ENCODE measurements around the gene FBXL15. TPM values are rescaled to one million over a fixed set of nuclear protein-coding genes. Genes with fewer than 3 reads are reported as not detected.
A peak's percentile ranks its signal among the peaks of the same experiment; 100 is the strongest.

Gene FBXL15
- total and polyA plus RNA-seq, 9 of the 15 experiments (the other 6 are each of a cell fraction or from before 2014, with no cell fraction given): 0.08 to 25.9 (median 3.5) TPM

DNA sequence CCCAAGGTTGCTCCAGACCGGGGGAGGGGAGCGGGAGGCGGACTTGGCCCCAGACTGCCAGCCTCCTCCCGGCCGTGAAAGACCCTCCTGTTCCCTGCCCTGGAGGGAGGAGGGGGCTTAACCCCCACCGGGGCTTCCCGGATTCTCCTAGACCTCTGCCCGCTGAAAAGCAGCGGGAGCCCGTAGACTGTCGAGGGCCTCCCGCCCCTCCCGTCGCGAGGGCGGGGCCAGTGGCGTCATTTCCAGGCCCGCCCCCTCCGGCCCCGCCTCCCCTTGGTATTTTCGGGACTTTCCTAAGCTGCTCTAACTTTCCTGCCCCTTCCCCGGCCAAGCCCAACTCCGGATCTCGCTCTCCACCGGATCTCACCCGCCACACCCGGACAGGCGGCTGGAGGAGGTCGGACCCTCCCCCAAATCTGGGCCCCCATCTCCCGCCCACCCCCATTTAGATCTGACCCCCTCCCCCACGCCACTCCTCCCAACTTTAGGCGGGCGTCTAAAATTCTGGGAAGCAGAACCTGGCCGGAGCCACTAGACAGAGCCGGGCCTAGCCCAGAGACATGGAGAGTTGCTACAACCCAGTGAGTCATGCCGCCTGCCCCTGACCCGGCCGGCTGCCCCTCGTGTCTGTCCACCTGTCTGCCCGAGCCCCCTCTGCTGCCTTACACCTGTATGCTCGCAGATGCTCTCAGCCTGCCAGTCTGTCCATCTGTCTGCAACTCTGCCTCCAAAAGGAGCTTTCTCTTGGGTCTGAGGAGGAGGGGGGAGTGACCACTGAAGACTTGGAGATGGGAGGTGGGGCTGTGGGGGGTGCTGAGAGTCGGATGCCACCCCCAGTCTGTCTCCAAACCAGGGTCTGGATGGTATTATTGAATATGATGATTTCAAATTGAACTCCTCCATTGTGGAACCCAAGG lies 25.0 kb upstream of the FBXL15 start, which contains the start of gene NFKB2 (continued):
- no peak for TF ChIP-seq PCBP1 (IDR thresholded peaks at IDR 0.05; ENCODE audit: low read depth, low read length, poor library complexity, severe bottlenecking)
- peak; percentile 83 for TF ChIP-seq CREB1 (IDR thresholded peaks at IDR 0.05)
- peak; percentile 82 for TF ChIP-seq CREB1 (CRISPR knock-in tag; IDR thresholded peaks at IDR 0.05)
- peak; percentile 56 for TF ChIP-seq POLR2G (IDR thresholded peaks at IDR 0.05; ENCODE audit: low read depth, low read length)
- no peak for TF ChIP-seq NELFE (IDR thresholded peaks at IDR 0.05; ENCODE audit: insufficient read depth, insufficient read length)
- TF ChIP-seq, protein P1, sequence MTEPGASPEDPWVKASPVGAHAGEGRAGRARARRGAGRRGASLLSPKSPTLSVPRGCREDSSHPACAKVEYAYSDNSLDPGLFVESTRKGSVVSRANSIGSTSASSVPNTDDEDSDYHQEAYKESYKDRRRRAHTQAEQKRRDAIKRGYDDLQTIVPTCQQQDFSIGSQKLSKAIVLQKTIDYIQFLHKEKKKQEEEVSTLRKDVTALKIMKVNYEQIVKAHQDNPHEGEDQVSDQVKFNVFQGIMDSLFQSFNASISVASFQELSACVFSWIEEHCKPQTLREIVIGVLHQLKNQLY (CRISPR knock-in tag; conservative IDR thresholded peaks at IDR 0.05): no peak
- no peak for TF ChIP-seq KLF13 (tag; IDR thresholded peaks at IDR 0.05; ENCODE audit: borderline replicate concordance, low read depth)
- TF ChIP-seq YBX1 (IDR thresholded peaks at IDR 0.05): no peak
- peak; percentile 98 to 100 for TF ChIP-seq MAZ (CRISPR knock-in tag; conservative IDR thresholded peaks at IDR 0.05 in 1 of 2, IDR thresholded peaks at IDR 0.05 in 1 of 2)
- TF ChIP-seq, protein P2, sequence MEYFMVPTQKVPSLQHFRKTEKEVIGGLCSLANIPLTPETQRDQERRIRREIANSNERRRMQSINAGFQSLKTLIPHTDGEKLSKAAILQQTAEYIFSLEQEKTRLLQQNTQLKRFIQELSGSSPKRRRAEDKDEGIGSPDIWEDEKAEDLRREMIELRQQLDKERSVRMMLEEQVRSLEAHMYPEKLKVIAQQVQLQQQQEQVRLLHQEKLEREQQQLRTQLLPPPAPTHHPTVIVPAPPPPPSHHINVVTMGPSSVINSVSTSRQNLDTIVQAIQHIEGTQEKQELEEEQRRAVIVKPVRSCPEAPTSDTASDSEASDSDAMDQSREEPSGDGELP (CRISPR knock-in tag; IDR thresholded peaks at IDR 0.05; ENCODE audit: borderline replicate concordance): peak; percentile 39; the same call in 1 of the 2 replicates
- no peak for TF ChIP-seq DMBX1 (CRISPR knock-in tag; IDR thresholded peaks at IDR 0.05; ENCODE audit: borderline replicate concordance)
- peak; percentile 34 for TF ChIP-seq RBFOX2 (IDR thresholded peaks at IDR 0.05; ENCODE audit: low read depth, low read length)
- no peak for TF ChIP-seq TEAD4 (IDR thresholded peaks at IDR 0.05; ENCODE audit: low read length)
- TF ChIP-seq TEAD4 (CRISPR knock-in tag; IDR thresholded peaks at IDR 0.05; ENCODE audit: borderline replicate concordance): no peak
- TF ChIP-seq SIRT6 (IDR thresholded peaks at IDR 0.05; ENCODE audit: low read depth, low read length): no peak
- peak; percentile 98 for TF ChIP-seq SP1 (CRISPR knock-in tag; IDR thresholded peaks at IDR 0.05)
- TF ChIP-seq, protein P3, sequence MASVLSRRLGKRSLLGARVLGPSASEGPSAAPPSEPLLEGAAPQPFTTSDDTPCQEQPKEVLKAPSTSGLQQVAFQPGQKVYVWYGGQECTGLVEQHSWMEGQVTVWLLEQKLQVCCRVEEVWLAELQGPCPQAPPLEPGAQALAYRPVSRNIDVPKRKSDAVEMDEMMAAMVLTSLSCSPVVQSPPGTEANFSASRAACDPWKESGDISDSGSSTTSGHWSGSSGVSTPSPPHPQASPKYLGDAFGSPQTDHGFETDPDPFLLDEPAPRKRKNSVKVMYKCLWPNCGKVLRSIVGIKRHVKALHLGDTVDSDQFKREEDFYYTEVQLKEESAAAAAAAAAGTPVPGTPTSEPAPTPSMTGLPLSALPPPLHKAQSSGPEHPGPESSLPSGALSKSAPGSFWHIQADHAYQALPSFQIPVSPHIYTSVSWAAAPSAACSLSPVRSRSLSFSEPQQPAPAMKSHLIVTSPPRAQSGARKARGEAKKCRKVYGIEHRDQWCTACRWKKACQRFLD (CRISPR knock-in tag; IDR thresholded peaks at IDR 0.05): no peak
- no peak for TF ChIP-seq MCM5 (IDR thresholded peaks at IDR 0.05; ENCODE audit: low read depth)
- peak; percentile 55; the same call in 1 of the 2 replicates for TF ChIP-seq ATF7 (IDR thresholded peaks at IDR 0.05)
- TF ChIP-seq HOXB6 (CRISPR knock-in tag; IDR thresholded peaks at IDR 0.05; ENCODE audit: borderline replicate concordance): no peak
- TF ChIP-seq GABPA (tag; conservative IDR thresholded peaks at IDR 0.05; ENCODE audit: low read depth): peak; percentile 59; the same call in 1 of the 2 replicates
- TF ChIP-seq, protein P4, sequence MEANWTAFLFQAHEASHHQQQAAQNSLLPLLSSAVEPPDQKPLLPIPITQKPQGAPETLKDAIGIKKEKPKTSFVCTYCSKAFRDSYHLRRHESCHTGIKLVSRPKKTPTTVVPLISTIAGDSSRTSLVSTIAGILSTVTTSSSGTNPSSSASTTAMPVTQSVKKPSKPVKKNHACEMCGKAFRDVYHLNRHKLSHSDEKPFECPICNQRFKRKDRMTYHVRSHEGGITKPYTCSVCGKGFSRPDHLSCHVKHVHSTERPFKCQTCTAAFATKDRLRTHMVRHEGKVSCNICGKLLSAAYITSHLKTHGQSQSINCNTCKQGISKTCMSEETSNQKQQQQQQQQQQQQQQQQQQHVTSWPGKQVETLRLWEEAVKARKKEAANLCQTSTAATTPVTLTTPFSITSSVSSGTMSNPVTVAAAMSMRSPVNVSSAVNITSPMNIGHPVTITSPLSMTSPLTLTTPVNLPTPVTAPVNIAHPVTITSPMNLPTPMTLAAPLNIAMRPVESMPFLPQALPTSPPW (CRISPR knock-in tag; IDR thresholded peaks at IDR 0.05): peak; percentile 77
